PC-3 (cell line): ENCODE measurements around the gene PACRG.

Experiments used
- CTCF ChIP-seq: fragments of 300-600 bp; sonication (generic); conservative IDR thresholded peaks from 2 replicates; pipeline ENCODE4 v1.5.1; 2017; ENCODE audit warnings: antibody characterized with exemption, low read depth, mild to moderate bottlenecking, low read length
- EZH2phosphoT487 ChIP-seq: fragments of 300-600 bp; sonication (generic); IDR thresholded peaks from 2 replicates; pipeline ENCODE4 v1.6.1; 2018; ENCODE audit warnings: mild to moderate bottlenecking, antibody characterized with exemption, low read length, borderline replicate concordance

GRCh38 chr6:162852840-162853577, 125.2 kb downstream of the PACRG start:
- TF ChIP-seq CTCF = no peak
- no peak for TF ChIP-seq EZH2phosphoT487
